Stimulated activated CD8-positive, alpha-beta memory T cell treated with anti-CD3 and anti-CD28 coated beads, Interleukin-4, amount 100 ng/mL, for 1 hour (primary cell): ENCODE results near the gene IL27RA.
"Not testable (repeated sequence)": the region's sequence is repeated elsewhere in the genome, so short reads cannot be mapped to it uniquely, and the experiment has no call there.

Experiments
- DNase-seq, 2 donors: peaks; one replicate each; pipeline ENCODE4 v3.0.0-alpha.2; 2020; ENCODE audit warnings: low read depth in 2 of 2, low spot score in 1 of 2

IL27RA gene

GRCh38 chr19:14027856-14028450, 3.6 kb upstream of the IL27RA start, which contains the start of gene RLN3:
Gene RLN3 (plus strand): TSS chr19:14028148. CDS start chr19:14028205, 57 bp downstream.
- DNase-seq = no peak

DNA sequence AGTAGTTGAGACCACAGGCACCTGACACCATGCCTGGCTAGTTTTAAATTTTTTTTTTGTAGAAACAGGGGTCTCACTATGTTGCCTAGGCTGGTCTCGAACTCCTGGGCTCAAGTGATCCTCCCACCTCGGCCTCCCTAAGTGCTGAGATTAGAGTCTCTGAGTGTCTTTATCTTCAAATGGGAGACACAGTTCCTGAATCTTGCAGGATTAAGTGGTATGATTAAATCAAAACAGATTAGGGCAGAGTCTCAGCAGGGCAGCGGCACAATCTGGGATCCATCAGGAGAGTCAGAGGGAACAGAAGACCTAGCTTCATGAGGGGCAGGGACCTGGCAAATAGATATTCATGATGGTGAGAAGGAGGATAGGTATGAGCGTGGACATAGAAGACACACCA, 2.7 kb upstream of the IL27RA start:
- DNase-seq = no peak

DNA sequence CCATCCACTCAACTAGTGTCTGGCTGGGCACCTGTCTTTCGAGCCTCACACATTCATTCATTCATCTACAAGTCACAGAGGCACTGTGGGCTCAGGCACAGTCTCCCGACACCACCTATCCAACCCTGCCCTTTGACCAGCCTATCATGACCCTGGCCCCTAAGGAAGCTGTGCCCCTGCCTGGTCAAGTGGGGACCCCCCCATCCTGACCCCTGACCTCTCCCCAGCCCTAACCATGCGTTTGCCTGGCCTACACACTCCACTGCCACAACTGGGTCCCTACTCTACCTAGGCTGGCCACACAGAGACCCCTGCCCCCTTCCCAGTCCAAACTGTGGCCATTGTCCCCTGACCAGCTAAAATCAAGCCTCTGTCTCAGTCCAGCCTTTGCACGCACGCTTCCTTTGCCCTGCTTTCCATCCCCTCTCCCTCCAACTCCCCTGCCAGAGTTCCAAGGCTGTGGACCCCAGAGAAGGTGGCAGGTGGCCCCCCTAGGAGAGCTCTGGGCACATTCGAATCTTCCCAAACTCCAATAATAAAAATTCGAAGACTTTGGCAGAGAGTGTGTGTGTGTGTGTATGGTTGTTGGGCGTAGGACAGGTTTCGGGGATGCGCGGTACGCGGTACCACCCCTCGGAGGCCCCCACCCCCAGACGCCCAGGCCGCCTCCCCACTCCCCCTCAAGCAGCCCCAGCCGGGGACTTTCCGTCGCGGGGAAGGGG, 404 bp upstream of the IL27RA start:
- DNase-seq = peak in 1 of 2 donors; percentile 63

GRCh38 chr19:14033946-14034345, 2.4 kb downstream of the IL27RA start:
- DNase-seq = no peak

DNA sequence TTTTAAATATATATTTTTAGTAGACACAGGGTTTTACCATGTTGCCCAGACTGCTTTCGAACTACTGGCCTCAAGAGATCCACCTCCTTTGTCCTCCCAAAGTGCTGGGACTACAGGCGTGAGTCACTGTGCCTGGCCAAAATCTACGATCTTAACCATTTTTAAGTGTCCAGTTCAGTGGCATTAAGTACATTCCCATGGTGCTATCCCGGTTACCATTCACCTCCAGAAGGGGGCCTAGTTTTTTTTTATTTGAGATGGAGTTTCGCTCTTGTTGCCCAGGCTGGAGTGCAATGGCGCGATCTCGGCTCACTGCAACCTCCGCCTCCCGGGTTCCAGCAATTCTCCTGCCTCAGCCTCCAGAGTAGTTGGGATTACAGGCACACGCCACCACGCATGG, 3.6 kb downstream of the IL27RA start:
- not testable (repeated sequence) for DNase-seq

- DNase-seq = no peak
Observed at GRCh38 chr19:14035706-14036105, 4.1 kb downstream of the IL27RA start.

GRCh38 chr19:14039181-14039580, 7.6 kb downstream of the IL27RA start:
- no peak for DNase-seq

GRCh38 chr19:14042659-14043608, 11.4 kb downstream of the IL27RA start:
- DNase-seq = not testable (repeated sequence)

GRCh38 chr19:14047866-14048265, 16.3 kb downstream of the IL27RA start:
- not testable (repeated sequence) for DNase-seq

DNA sequence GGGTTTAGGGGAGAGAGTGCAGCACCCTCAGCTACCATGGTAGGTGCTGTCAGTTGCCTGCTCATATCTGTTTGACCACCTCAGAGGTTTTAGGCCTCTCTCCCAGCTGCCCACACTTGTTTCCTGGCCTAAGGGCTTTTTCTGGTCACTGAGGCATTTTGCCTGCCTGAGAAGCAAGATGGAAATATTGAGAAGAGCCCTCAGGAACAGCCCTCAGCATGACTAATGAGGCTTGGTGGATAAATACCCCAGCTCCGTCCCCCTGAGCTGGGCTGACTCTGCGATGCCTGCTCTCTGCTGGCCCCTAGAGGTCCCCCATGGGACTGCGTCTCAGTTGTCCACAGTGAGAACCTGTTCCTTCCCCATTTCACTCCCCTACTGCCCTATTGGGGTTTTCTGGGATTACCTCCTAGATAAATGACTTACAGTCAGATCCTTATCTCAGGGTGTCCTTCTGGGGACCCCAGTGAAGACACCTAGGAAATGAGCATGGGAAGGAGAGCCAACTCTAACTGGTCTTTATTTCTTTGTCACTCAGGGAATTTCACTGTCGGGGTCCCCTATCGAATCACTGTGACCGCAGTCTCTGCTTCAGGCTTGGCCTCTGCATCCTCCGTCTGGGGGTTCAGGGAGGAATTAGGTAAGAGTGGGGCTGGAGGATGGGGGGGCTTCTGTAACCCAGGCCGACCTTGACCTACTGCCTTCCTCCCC, 17.0 kb downstream of the IL27RA start:
- DNase-seq = peak; percentile 56 to 63

DNA sequence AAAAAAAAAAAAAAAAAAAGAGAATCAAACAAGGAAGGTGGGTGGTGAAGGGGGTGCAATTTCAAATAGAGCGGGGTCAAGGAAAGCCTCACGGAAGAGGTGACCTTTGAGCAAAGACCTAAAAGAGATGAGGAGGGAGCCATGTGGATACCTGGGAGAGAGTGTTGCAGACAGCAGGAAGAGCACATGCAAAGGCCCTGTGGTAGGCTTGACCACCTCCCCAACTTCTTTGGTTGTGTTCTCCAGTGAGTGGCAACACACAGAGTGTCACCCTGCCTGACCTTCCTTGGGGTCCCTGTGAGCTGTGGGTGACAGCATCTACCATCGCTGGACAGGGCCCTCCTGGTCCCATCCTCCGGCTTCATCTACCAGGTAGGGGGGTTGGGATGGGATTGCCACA, 18.9 kb downstream of the IL27RA start:
- DNase-seq = no peak

- not testable (repeated sequence) for DNase-seq
Observed at GRCh38 chr19:14050961-14051360, 19.4 kb downstream of the IL27RA start.

DNA sequence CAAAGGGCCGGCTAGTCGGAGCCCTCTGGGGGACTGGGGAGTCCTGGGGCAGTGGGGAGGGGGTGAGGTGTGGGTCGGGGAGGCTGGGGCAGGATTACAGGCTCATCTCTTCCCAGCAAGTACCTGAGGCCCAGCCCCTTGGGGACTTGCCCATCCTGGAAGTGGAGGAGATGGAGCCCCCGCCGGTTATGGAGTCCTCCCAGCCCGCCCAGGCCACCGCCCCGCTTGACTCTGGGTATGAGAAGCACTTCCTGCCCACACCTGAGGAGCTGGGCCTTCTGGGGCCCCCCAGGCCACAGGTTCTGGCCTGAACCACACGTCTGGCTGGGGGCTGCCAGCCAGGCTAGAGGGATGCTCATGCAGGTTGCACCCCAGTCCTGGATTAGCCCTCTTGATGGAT, 20.4 kb downstream of the IL27RA start:
- DNase-seq = no peak

DNA sequence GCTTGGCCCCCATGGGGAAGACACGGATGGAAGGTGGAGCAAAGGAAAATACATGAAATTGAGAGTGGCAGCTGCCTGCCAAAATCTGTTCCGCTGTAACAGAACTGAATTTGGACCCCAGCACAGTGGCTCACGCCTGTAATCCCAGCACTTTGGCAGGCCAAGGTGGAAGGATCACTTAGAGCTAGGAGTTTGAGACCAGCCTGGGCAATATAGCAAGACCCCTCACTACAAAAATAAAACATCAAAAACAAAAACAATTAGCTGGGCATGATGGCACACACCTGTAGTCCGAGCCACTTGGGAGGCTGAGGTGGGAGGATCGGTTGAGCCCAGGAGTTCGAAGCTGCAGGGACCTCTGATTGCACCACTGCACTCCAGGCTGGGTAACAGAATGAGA, 20.9 kb downstream of the IL27RA start:
- DNase-seq = no peak

GRCh38 chr19:14053032-14053431, 21.5 kb downstream of the IL27RA start:
- DNase-seq = no peak

DNA sequence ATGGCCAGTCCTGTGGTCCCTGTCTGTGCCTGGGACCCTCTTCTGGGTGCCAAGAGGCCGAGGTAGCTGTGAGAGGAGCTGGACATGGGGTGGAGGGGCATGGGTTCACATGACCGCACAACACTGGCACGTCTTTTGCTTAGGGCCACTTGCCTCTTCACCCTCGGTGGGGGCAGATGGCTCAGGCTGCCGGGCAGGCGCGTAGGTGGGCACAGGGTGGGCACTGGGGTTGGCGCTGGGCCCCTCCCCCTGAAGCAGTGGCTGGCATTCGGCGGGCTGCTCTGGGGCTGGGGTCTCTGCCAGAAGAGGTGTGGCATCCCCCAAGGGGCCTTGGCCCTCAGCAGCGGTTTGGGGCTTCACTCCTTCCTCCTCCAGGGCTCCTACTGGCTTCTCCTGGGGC, 21.9 kb downstream of the IL27RA start:
- DNase-seq = no peak

DNA sequence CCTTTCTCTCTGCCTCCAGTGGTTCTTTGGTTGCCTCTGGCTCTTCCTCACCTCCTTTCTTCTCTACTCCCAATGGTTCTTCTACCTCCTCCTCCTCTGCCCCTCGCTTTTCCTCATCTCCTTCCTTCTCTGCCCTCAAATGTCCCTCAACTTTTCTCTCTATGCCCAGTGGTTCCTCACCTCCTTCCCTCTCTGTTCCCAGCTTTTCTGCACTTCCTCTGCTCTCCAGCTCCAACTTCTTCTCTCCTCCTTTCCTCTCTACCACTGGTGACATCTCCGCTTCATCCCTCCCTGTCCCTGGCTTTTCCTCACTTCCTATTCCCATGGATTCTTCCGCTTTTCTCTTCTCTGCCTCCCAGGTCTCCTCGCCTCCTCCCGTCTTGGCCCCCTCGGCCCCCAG, 22.5 kb downstream of the IL27RA start:
- DNase-seq = no peak

GRCh38 chr19:14054721-14055120, 23.2 kb downstream of the IL27RA start:
- no peak for DNase-seq

- DNase-seq = no peak
Observed at GRCh38 chr19:14055396-14055795, 23.8 kb downstream of the IL27RA start.

DNA sequence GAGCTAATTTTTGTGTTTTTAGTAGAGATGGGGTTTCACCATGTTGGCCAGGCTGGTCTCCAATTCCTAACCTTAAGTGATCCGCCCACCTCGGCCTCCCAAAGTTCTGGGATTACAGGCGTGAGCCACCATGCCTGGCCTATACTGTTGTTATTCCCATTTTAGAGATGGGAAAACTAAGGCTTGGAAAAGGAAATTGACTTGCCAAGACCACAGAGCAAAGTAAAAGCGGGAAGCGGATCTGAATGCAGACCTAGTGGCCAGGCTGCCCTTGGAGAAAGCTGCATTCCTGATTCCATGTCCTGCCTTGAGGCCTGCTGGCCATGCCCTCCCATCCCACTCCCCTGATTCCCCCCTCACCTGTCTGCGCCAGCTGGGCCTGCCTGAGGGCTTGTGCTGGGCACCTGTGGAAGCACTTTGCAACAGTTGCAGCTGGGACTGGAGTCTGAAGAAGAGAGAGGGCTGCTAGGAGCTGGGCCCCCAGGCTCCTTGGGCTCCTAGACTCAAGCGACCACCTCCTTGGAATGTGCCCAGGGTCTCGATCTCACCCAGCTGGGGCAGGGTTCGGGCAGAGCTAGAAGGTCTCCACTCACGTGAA, 24.6 kb downstream of the IL27RA start:
- no peak for DNase-seq
